Heart right ventricle (tissue), 16 donors: ENCODE results near the gene TMEM9. TPM values are rescaled to one million over a fixed set of nuclear protein-coding genes. Genes with fewer than 3 reads are reported as not detected.
A peak's percentile ranks its signal among the peaks of the same experiment; 100 is the strongest.

Experiments
- ATAC-seq, 8 donors: fragments of 200-7000 bp; cut with Tn5 transposase; one replicate each; pipeline ENCODE4 v1.9.1; 2020; ENCODE audit warnings: mild to moderate bottlenecking in 8 of 8, moderate library complexity in 8 of 8, moderate number of reproducible peaks in 1 of 8
- DNase-seq, 2 donors: peaks; one replicate each; pipeline ENCODE4 v3.0.0-alpha.2; 2020
- H3K27ac ChIP-seq, 10 donors: fragments of 200-600 bp; sonication (generic) in 2 of 10; one replicate each; pipeline versions ENCODE4 v1.5.0 to v1.8.0; 2020 to 2022; ENCODE audit warnings: mild to moderate bottlenecking in 3 of 10
- H3K27me3 ChIP-seq, 7 donors: fragments of 200-600 bp; one replicate each; pipeline ENCODE4 v1.8.0; 2021 to 2022; ENCODE audit warnings: mild to moderate bottlenecking in 2 of 7
- H3K36me3 ChIP-seq, 9 donors: fragments of 200-600 bp; sonication (generic) in 1 of 9; one replicate each; pipeline versions ENCODE4 v1.5.0 to v1.8.0; 2020 to 2022; ENCODE audit warnings: mild to moderate bottlenecking in 2 of 9
- H3K4me1 ChIP-seq, 9 donors: fragments of 200-600 bp; sonication (generic) in 1 of 9; one replicate each; pipeline versions ENCODE4 v1.5.0 to v1.8.0; 2020 to 2022; ENCODE audit warnings: mild to moderate bottlenecking in 4 of 9
- H3K4me3 ChIP-seq, 10 donors: fragments of 200-600 bp; sonication (generic) in 2 of 10; one replicate each; pipeline versions ENCODE4 v1.5.0 to v1.8.0; 2020 to 2022; ENCODE audit warnings: mild to moderate bottlenecking in 7 of 10, moderate library complexity in 2 of 10
- H3K9me3 ChIP-seq, 11 donors: fragments of 200-600 bp in 10 of 11; sonication (generic) in 2 of 11; one replicate each; pipeline versions ENCODE4 v1.5.0 to v1.8.0; 2013 to 2022; ENCODE audit warnings: mild to moderate bottlenecking in 2 of 11, control low read depth in 1 of 11, moderate library complexity in 1 of 11
- CTCF ChIP-seq, 9 donors: fragments of 200-600 bp; sonication (generic) in 2 of 9; IDR thresholded peaks; one replicate each; pipeline versions ENCODE4 v1.5.0 to v1.8.0; 2021 to 2022; ENCODE audit warnings: antibody characterized with exemption in 9 of 9, mild to moderate bottlenecking in 5 of 9, moderate library complexity in 1 of 9
- WGBS, 2 donors: extraction: QIAGEN DNeasy Blood & Tissue Kit; methylation state at CpG; one replicate each; pipeline ENCODE4 v1.1.7; 2013; ENCODE audit warnings: inconsistent platforms in 1 of 2; 5-methylcytosine and 5-hydroxymethylcytosine counted together
- intact Hi-C, 10 donors: fragments of 100-400 bp; cut with DNase I; formaldehyde crosslinking; loops; one replicate each; pipeline versions ENCODE4 v1.11.1 to v1.14.2; 2022
- polyA plus RNA-seq, 2 donors: library from polyadenylated mRNA; stranded (reverse); fragments of 200-250 nt; gene quantifications; one replicate each; pipeline ENCODE4 v1.2.3, GENCODE V29; 2013
- total RNA-seq, 10 donors: library from RNA; stranded (reverse); fragmentation: NEBNext Ultra II Directional in 3 of 10; extraction: Animal tissue kit (Norgen Biotek cat#: 25700) in 3 of 10; gene quantifications; one replicate each; pipeline versions ENCODE4 v1.2.1 to v1.2.4, GENCODE V29; 2021 to 2023
- donor health status: Arrhythmogenic right ventricular cardiomyopathy.
- donor health status: ischemic (EF 13 %, LVEDD 7.1; RV severe dilation, severe dysfunction).
- donor health status: healthy with polysubstance abuse.
- donor health status: DM: no; HTN: yes; CAD: no.
- donor health status: DM: no; HTN: no; CAD: no.
- donor health status: ischemic (EF 25% LVEDD 6.9; RV normal size, moderate dysfunction).
- donor health status: ischemic (EF 25% LVEDD 5.7; RV mildly dilated, moderate dysfunction).
- donor health status: healthy.
- donor health status: DM: yes; HTN: yes; CAD: no.
- donor health status: Ischemic cardiomyopathy.
- donor health status: ischemic (EF 35%, LVEDD 5.7; RV mildly dilated, moderate dysfunction).
- donor health status: nonischemic (EF 11% LVEDD 7.7; RV severe dilation, severe dysfunction).
- donor health status: DM: yes; HTN: yes; CAD: no.
- donor health status: PGD.
- donor health status: ischemic (EF 29% LVEDD 5.4; RV normal size, mild dysfunction).
- donor health status: nonischemic (EF 23%, LVEDD 6.1; RV moderate dilation, normal function).

TMEM9 gene
- total and polyA plus RNA-seq, 12 donors = 19.6 to 49.6 (median 25.4) TPM

GRCh38 chr1:201126463-201126831 is 27.8 kb downstream of the TMEM9 start:
- H3K4me3 ChIP-seq = no peak overlapping the region
- H3K4me1 ChIP-seq = no peaks in the 10 kb centered on the region
- TF ChIP-seq CTCF (IDR thresholded peaks at IDR 0.05) = no peak
- WGBS, 2 donors = 73 to 80% methylated on average over 3 of the region's 3 CpGs
- H3K27me3 ChIP-seq = peaks cover 0 to 32% (median 12%) of the 10 kb centered on the region in 7 donors
- intact Hi-C loops = no loop called here
- H3K27ac ChIP-seq = no peak overlapping the region
- ATAC-seq (no peak), DNase-seq (no peak)
- no peaks in the 10 kb centered on the region for H3K36me3 ChIP-seq
- H3K9me3 ChIP-seq = no peaks in the 10 kb centered on the region

GRCh38 chr1:201125800-201126199 is 28.5 kb downstream of the TMEM9 start:
- Histone ChIP-seq H3K27ac (no peak overlapping the region), H3K9me3 (no peaks in the 10 kb centered on the region), H3K4me1 (no peaks in the 10 kb centered on the region), H3K4me3 (no peak overlapping the region), H3K27me3 (peaks cover 0 to 38% (median 12%) of the 10 kb centered on the region in 7 donors), H3K36me3 (no peaks in the 10 kb centered on the region)
- 58 to 73% methylated on average over 7 of the region's 7 CpGs for WGBS, 2 donors
- no peak for TF ChIP-seq CTCF (IDR thresholded peaks at IDR 0.05)
- intact Hi-C loops = no loop called here
- ATAC-seq (peak in 1 of 8 donors; percentile 46), DNase-seq (no peak)

GRCh38 chr1:201125019-201125418 is 29.3 kb downstream of the TMEM9 start:
- 58 to 73% methylated on average over 9 of the region's 9 CpGs for WGBS, 2 donors
- Histone ChIP-seq H3K9me3 (no peaks in the 10 kb centered on the region), H3K4me3 (no peak overlapping the region), H3K27me3 (peaks cover 0 to 39% (median 12%) of the 10 kb centered on the region in 7 donors), H3K36me3 (no peaks in the 10 kb centered on the region), H3K4me1 (peaks cover 0 to 2% (median 0%) of the 10 kb centered on the region in 9 donors), H3K27ac (no peak overlapping the region)
- no peak for ATAC-seq
- intact Hi-C loops = no loop called here
- no peak for DNase-seq
- TF ChIP-seq CTCF (IDR thresholded peaks at IDR 0.05) = no peak

GRCh38 chr1:201123866-201124265 is 30.4 kb downstream of the TMEM9 start:
- H3K9me3 ChIP-seq = no peaks in the 10 kb centered on the region
- H3K27ac ChIP-seq = no peak overlapping the region
- TF ChIP-seq CTCF (IDR thresholded peaks at IDR 0.05) = no peak
- no peak for DNase-seq
- 91 to 96% methylated on average over 1 of the region's 1 CpG for WGBS, 2 donors
- ATAC-seq = no peak
- intact Hi-C loops = no loop called here
- no peak overlapping the region for H3K4me3 ChIP-seq
- no peaks in the 10 kb centered on the region for H3K36me3 ChIP-seq
- peaks cover 0 to 10% (median 3%) of the 10 kb centered on the region in 9 donors for H3K4me1 ChIP-seq
- peaks cover 0 to 46% (median 18%) of the 10 kb centered on the region in 7 donors for H3K27me3 ChIP-seq
